BLaER1 treated with 17β-estradiol and CSF1 and Interleukin-3, amounts not matched to agents 10 nM and 100 nM (cell line): Measurements from ENCODE around the gene DGKI.

Experiments used
- H3K27ac ChIP-seq, 11 experiments: shearing (Covaris generic); formaldehyde crosslinking; 2 replicates each; pipeline ENCODE4 v1.8.1; 2022
- H3K27me3 ChIP-seq, 11 experiments: shearing (Covaris generic); formaldehyde crosslinking; 2 replicates each; pipeline ENCODE4 v1.8.1; 2022
- H3K36me3 ChIP-seq, 11 experiments: shearing (Covaris generic); formaldehyde crosslinking; 2 replicates each; pipeline ENCODE4 v1.8.1; 2022
- H3K4me1 ChIP-seq, 10 experiments: shearing (Covaris generic); formaldehyde crosslinking; 2 replicates each; pipeline ENCODE4 v1.8.1; 2022
- H3K4me2 ChIP-seq, 11 experiments: shearing (Covaris generic); formaldehyde crosslinking; 2 replicates each; pipeline ENCODE4 v1.8.1; 2022
- H3K4me3 ChIP-seq, 10 experiments: shearing (Covaris generic); formaldehyde crosslinking; 2 replicates each; pipeline ENCODE4 v1.8.1; 2022
- H3K9ac ChIP-seq, 11 experiments: shearing (Covaris generic); formaldehyde crosslinking; 2 replicates each; pipeline ENCODE4 v1.8.1; 2022
- H3K9me3 ChIP-seq, 11 experiments: shearing (Covaris generic); formaldehyde crosslinking; replicated peaks in 1 of 11; 2 replicates each; pipeline ENCODE4 v1.8.1; 2022
- H4K20me1 ChIP-seq, 11 experiments: shearing (Covaris generic); formaldehyde crosslinking; 2 replicates each; pipeline ENCODE4 v1.8.1; 2022
- Cebpa-rat ChIP-seq, 11 experiments: shearing (Covaris generic); IDR thresholded peaks; 2 replicates each; pipeline ENCODE4 v1.8.1; 2022

DGKI gene

DNA sequence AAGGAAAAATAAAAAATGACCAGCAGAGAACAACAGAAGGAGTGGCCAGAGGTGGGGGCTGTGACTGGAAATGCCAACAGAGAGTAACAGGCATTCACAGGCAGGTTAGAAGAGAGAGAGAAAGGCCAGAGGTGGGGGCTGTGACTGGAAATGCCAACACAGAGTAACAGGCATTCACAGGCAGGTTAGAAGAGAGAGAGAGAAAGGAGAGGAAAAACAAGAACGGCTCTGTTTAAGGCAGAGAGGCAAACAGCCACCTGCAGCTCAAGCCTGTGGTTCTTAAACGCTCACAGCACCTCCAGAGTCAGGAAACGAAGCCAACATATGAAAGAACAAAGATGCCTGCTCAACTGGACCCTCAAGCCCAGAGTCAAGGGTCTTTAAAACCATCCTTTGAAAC is 39.5 kb upstream of the DGKI start:
- Histone ChIP-seq H3K4me3 (no peak overlapping the region), H3K4me1 (peaks cover 61 to 69% (median 65%) of the 10 kb centered on the region in 10 experiments), H3K27ac (peak overlapping the region in 6 of 11 experiments; percentile 23 to 58 (median 28); a peak in 9 of 22 replicates), H3K36me3 (peaks cover 30 to 49% (median 40%) of the 10 kb centered on the region in 11 experiments), H3K4me2 (peak overlapping the region; percentile 32 to 86 (median 55); a peak in 21 of 22 replicates), H3K9ac (peak overlapping the region in 4 of 11 experiments; percentile 0 to 49 (median 18); a peak in 4 of 22 replicates), H3K9me3 (peaks cover 11 to 17% (median 16%) of the 10 kb centered on the region in 11 experiments), H4K20me1 (no peaks in the 10 kb centered on the region; a peak in 1 of 22 replicates), H3K27me3 (no peaks in the 10 kb centered on the region)
- TF ChIP-seq Cebpa-rat (IDR thresholded peaks at IDR 0.05): no peak

- Histone ChIP-seq H3K4me3 (no peak overlapping the region), H3K9ac (peak overlapping the region in 4 of 11 experiments; percentile 0 to 37 (median 18); a peak in 3 of 22 replicates), H4K20me1 (no peaks in the 10 kb centered on the region), H3K27ac (peak overlapping the region in 6 of 11 experiments; percentile 23 to 58 (median 28); a peak in 10 of 22 replicates), H3K27me3 (no peaks in the 10 kb centered on the region), H3K9me3 (peaks cover 11 to 22% (median 16%) of the 10 kb centered on the region in 11 experiments), H3K36me3 (peaks cover 35 to 54% (median 46%) of the 10 kb centered on the region in 11 experiments), H3K4me2 (peak overlapping the region; percentile 32 to 86 (median 55); a peak in 21 of 22 replicates), H3K4me1 (peaks cover 55 to 65% (median 59%) of the 10 kb centered on the region in 10 experiments)
- TF ChIP-seq Cebpa-rat (IDR thresholded peaks at IDR 0.05): no peak
Observed at GRCh38 chr7:137885678-137886077, 38.9 kb upstream of the DGKI start.

DNA sequence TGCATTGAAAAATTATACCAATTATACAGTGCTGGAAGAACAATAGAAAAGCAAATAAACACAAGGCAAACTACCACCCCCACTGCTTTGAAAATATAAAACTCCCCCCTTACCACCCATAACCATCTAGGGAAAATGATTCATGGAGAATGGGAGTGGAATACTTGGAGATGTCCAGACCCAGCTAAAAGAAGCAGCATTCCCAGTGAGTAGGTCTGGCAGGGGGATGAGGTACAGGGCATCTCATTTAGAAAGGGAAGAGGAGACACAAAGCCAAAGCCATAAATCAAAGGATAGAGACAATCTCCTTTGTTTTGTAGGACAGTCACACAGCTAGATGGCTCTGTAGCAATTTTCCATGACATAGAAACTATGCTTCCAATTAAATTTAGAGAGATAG is 36.0 kb upstream of the DGKI start:
- Histone ChIP-seq H3K4me3 (no peak overlapping the region), H3K9ac (no peak overlapping the region), H3K36me3 (peaks cover 55 to 81% (median 67%) of the 10 kb centered on the region in 11 experiments), H3K27me3 (no peaks in the 10 kb centered on the region), H3K27ac (no peak overlapping the region), H4K20me1 (no peaks in the 10 kb centered on the region; a peak in 1 of 22 replicates), H3K4me1 (peaks cover 42 to 65% (median 48%) of the 10 kb centered on the region in 10 experiments), H3K4me2 (no peak overlapping the region), H3K9me3 (peaks cover 11 to 22% (median 16%) of the 10 kb centered on the region in 11 experiments)
- no peak for TF ChIP-seq Cebpa-rat (IDR thresholded peaks at IDR 0.05)

- H3K27me3 ChIP-seq: no peaks in the 10 kb centered on the region
- H3K4me3 ChIP-seq: no peak overlapping the region
- peaks cover 55 to 84% (median 70%) of the 10 kb centered on the region in 11 experiments for H3K36me3 ChIP-seq
- no peak for TF ChIP-seq Cebpa-rat (IDR thresholded peaks at IDR 0.05)
- H3K4me1 ChIP-seq: peaks cover 40 to 62% (median 46%) of the 10 kb centered on the region in 10 experiments
- no peak overlapping the region for H3K4me2 ChIP-seq
- no peaks in the 10 kb centered on the region; a peak in 1 of 22 replicates for H4K20me1 ChIP-seq
- H3K9me3 ChIP-seq: peaks cover 11 to 22% (median 16%) of the 10 kb centered on the region in 11 experiments
- H3K27ac ChIP-seq: no peak overlapping the region
- no peak overlapping the region for H3K9ac ChIP-seq
Observed at GRCh38 chr7:137882261-137882668, 35.5 kb upstream of the DGKI start.

GRCh38 chr7:137881607-137882260 is 35.0 kb upstream of the DGKI start:
- Histone ChIP-seq H3K4me3 (no peak overlapping the region), H3K9me3 (peaks cover 11 to 23% (median 16%) of the 10 kb centered on the region in 11 experiments), H3K36me3 (peaks cover 58 to 84% (median 76%) of the 10 kb centered on the region in 11 experiments), H3K27me3 (no peaks in the 10 kb centered on the region), H3K9ac (no peak overlapping the region), H3K4me2 (no peak overlapping the region), H4K20me1 (no peaks in the 10 kb centered on the region; a peak in 1 of 22 replicates), H3K4me1 (peaks cover 35 to 57% (median 41%) of the 10 kb centered on the region in 10 experiments), H3K27ac (no peak overlapping the region)
- TF ChIP-seq Cebpa-rat (IDR thresholded peaks at IDR 0.05): no peak

DNA sequence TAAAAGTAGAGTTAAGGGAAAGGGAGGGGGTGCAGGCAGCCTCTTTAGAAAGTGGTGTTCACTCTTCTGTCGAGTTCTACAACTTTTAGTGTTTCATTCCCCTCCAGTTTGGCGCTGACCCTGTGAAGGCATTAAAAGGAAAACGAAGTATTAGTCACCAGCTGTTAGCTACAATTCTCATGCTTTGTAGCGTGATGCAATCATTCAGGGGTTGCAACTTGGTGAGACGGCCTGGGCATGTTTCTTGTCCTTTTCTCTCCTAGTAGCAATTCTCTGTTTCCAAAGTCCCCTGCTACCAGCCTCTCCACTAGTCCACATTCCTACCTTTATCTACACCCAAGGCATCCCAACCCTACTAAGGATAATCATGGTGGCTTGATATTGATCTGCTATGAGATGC is 33.7 kb upstream of the DGKI start:
- TF ChIP-seq Cebpa-rat (IDR thresholded peaks at IDR 0.05): peak in 1 of 11 experiments; percentile 14; a peak in 1 of 22 replicates
- Histone ChIP-seq H3K4me3 (no peak overlapping the region), H3K27me3 (no peaks in the 10 kb centered on the region), H3K9me3 (peaks cover 11 to 30% (median 20%) of the 10 kb centered on the region in 11 experiments), H4K20me1 (no peaks in the 10 kb centered on the region; a peak in 1 of 22 replicates), H3K27ac (peak overlapping the region in 3 of 11 experiments; percentile 33 to 58 (median 55); a peak in 3 of 22 replicates), H3K36me3 (peaks cover 65 to 92% (median 81%) of the 10 kb centered on the region in 11 experiments), H3K9ac (no peak overlapping the region), H3K4me2 (peak overlapping the region in 10 of 11 experiments; percentile 23 to 58 (median 44); a peak in 19 of 22 replicates), H3K4me1 (peaks cover 26 to 50% (median 37%) of the 10 kb centered on the region in 10 experiments)

DNA sequence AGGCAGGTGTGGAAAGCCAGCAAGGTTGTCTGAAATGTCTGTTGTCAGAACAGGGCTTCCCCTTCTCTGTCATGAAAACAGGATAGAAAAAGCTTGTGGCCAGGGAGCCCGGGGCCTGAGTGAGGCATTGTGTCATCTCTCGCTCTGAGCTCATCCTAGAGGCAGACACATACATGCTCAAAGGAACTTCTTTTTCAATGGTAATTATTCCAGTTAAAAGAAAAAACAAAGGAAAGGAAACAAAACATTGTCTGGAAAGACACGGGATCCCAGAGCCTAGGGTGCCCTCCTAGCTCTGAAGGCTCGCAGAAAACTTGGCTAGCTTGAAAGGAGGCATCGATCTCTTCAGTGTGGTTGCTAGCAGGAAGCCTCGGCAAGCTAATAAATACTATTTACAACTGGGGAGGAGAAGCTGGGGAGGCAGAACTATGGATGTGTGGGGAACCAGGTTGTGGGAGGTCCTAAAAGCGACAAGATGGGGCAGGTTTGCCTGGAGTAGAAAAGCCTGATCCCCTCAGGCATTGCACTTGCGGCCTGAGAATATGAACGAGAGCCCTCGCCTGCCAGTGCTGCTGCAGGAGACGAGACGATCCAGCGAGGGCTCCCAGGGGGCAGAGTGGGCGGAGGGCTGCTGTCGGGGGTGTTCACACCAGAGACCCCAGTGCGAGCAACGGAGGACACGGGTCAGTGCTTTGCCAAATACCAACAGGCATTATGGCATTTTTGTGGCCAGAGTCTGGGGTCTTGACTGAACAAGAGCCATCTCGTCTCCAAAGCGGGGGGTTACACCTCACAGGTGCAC is 32.8 kb upstream of the DGKI start:
- no peaks in the 10 kb centered on the region; a peak in 1 of 22 replicates for H4K20me1 ChIP-seq
- TF ChIP-seq Cebpa-rat (IDR thresholded peaks at IDR 0.05): no peak
- H3K36me3 ChIP-seq: peaks cover 59 to 84% (median 76%) of the 10 kb centered on the region in 11 experiments
- H3K4me3 ChIP-seq: no peak overlapping the region
- H3K4me1 ChIP-seq: peaks cover 26 to 50% (median 38%) of the 10 kb centered on the region in 10 experiments
- peaks cover 11 to 30% (median 20%) of the 10 kb centered on the region in 11 experiments for H3K9me3 ChIP-seq
- H3K4me2 ChIP-seq: peak overlapping the region; percentile 23 to 58 (median 42); a peak in 20 of 22 replicates
- H3K27me3 ChIP-seq: no peaks in the 10 kb centered on the region
- H3K27ac ChIP-seq: peak overlapping the region in 9 of 11 experiments; percentile 4 to 58 (median 32); a peak in 13 of 22 replicates
- peak overlapping the region in 1 of 11 experiments; percentile 20; a peak in 2 of 22 replicates for H3K9ac ChIP-seq

DNA sequence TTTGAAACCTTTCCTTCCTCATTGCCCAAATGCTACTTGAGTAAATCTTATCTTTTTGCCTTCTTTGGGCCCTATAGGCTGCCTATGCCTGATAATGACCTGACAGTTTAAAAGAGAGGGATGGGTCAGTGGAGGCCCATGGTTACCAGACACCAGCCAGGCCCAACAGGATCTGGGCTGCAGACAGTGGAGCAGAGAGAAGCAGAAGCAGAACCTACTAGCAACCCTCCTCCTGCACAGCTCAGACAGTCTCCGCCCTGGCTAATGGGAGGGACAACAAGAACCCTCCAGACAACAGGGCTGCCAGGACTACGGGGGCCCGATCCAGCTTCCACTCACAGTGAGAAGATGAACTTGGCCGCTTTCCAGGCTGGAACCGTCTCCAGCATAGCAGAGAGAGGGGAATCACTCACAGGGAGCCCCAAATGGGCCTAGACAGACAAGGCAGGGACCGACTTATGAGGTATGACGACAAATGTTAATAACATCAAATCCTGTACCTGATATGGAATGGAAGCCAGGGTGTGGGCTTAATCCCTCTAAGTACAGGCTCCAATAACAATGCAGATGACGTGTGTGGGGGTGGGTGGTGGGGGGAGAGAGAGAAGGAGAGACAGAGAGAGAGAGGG is 31.7 kb upstream of the DGKI start:
- H3K9me3 ChIP-seq: peaks cover 11 to 30% (median 20%) of the 10 kb centered on the region in 11 experiments

More for the DNA sequence above, 31.7 kb upstream of the DGKI start:
- Histone ChIP-seq H3K4me3 (no peak overlapping the region), H3K36me3 (peaks cover 48 to 72% (median 65%) of the 10 kb centered on the region in 11 experiments), H4K20me1 (no peaks in the 10 kb centered on the region; a peak in 1 of 22 replicates), H3K4me1 (peaks cover 36 to 61% (median 49%) of the 10 kb centered on the region in 10 experiments), H3K4me2 (peak overlapping the region in 5 of 11 experiments; percentile 13 to 54 (median 36); a peak in 6 of 22 replicates), H3K27me3 (no peaks in the 10 kb centered on the region), H3K27ac (peak overlapping the region in 7 of 11 experiments; percentile 11 to 58 (median 32); a peak in 6 of 22 replicates), H3K9ac (no peak overlapping the region)
- TF ChIP-seq Cebpa-rat (IDR thresholded peaks at IDR 0.05): no peak
